HEK293 (cell line): ENCODE data around the gene RNF149.

ENCODE experiments used
- CTCF ChIA-PET: fragments of 350-600 bp; formaldehyde crosslinking; extraction: SDS; loops from one replicate; lab custom pipeline; 2021; ENCODE audit warnings: antibody characterized with exemption; lab: Yijun Ruan, JAX
- POLR2A ChIA-PET: fragments of 300-600 bp; formaldehyde crosslinking; extraction: SDS; loops from one replicate; lab custom pipeline; 2020; ENCODE audit warnings: antibody characterized with exemption, inconsistent platforms; lab: Yijun Ruan, JAX
- H3K27ac ChIP-seq: fragments of 200-500 bp; sonication (Bioruptor generic); 2 replicates; pipeline ENCODE4 v1.5.1; 2014; ENCODE audit warnings: low read depth, low read length, control low read depth, inconsistent platforms; ENCODE audit errors: extremely low read depth
- H3K36me3 ChIP-seq, 2 experiments: fragments of 200-500 bp in 1 of 2; sonication (Bioruptor generic) in 1 of 2; 1 replicate in 1 of 2; 2 replicates in 1 of 2; pipeline ENCODE4 v1.5.1; 2014 to 2017; ENCODE audit warnings: inconsistent platforms in 2 of 2, low read length in 2 of 2; ENCODE audit not compliant: control insufficient read depth in 2 of 2, insufficient read depth in 1 of 2
- H3K4me1 ChIP-seq: fragments of 200-500 bp; sonication (Bioruptor generic); 2 replicates; pipeline ENCODE4 v1.5.1; 2014; ENCODE audit warnings: mild to moderate bottlenecking, low read length, inconsistent platforms; ENCODE audit not compliant: control insufficient read depth, insufficient read depth
- H3K4me3 ChIP-seq: 2 replicates; pipeline ENCODE4 v1.5.1; 2011; ENCODE audit warnings: low read depth, mild to moderate bottlenecking, control low read depth, low read length, moderate library complexity
- H3K9me3 ChIP-seq: fragments of 200-500 bp; sonication (Bioruptor generic); 2 replicates; pipeline ENCODE4 v1.5.1; 2014; ENCODE audit warnings: low read depth, low read length, inconsistent platforms; ENCODE audit not compliant: control insufficient read depth, insufficient read depth
- EGR2 ChIP-seq: fragments of 450-650 bp; formaldehyde crosslinking; IDR thresholded peaks from 2 replicates; pipeline ENCODE4 v1.5.1; 2016; ENCODE audit warnings: low read depth, missing biosample characterization, missing genetic modification characterization
- GLIS1 ChIP-seq: fragments of 450-650 bp; formaldehyde crosslinking; IDR thresholded peaks from 2 replicates; pipeline ENCODE4 v1.5.1; 2016; ENCODE audit warnings: missing biosample characterization, missing genetic modification characterization
- MYNN ChIP-seq: fragments of 450-650 bp; formaldehyde crosslinking; IDR thresholded peaks from 2 replicates; pipeline ENCODE4 v1.5.1; 2016; ENCODE audit warnings: missing biosample characterization, missing genetic modification characterization, borderline replicate concordance
- PRDM1 ChIP-seq: fragments of 450-650 bp; formaldehyde crosslinking; IDR thresholded peaks from 2 replicates; pipeline ENCODE4; 2016; ENCODE audit warnings: missing biosample characterization, missing genetic modification characterization
- TCF7L2 ChIP-seq: IDR thresholded peaks from 2 replicates; pipeline ENCODE4 v1.6.1; 2011; ENCODE audit warnings: low read depth, mild to moderate bottlenecking, inconsistent platforms, low read length, moderate library complexity, borderline replicate concordance
- ZFP37 ChIP-seq: fragments of 450-650 bp; formaldehyde crosslinking; IDR thresholded peaks from 2 replicates; pipeline ENCODE4 v1.5.1; 2016; ENCODE audit warnings: missing biosample characterization, missing genetic modification characterization
- ZNF19 ChIP-seq: fragments of 450-650 bp; formaldehyde crosslinking; IDR thresholded peaks from 2 replicates; pipeline ENCODE4; 2016; ENCODE audit warnings: missing biosample characterization, missing genetic modification characterization, low read depth
- ZNF211 ChIP-seq: fragments of 450-650 bp; formaldehyde crosslinking; IDR thresholded peaks from 2 replicates; pipeline ENCODE4 v1.5.1; 2016; ENCODE audit warnings: low read depth, missing biosample characterization, missing genetic modification characterization
- ZNF274 ChIP-seq, 2 experiments: fragments of 200-500 bp in 1 of 2; fragments of 450-650 bp in 1 of 2; sonication (Bioruptor generic) in 1 of 2; formaldehyde crosslinking in 1 of 2; IDR thresholded peaks; 2 replicates each; pipeline versions ENCODE4 v1.5.1 to v1.6.1; 2014 to 2016; ENCODE audit warnings: borderline replicate concordance in 1 of 2, inconsistent platforms in 1 of 2, low read length in 1 of 2, missing biosample characterization in 1 of 2, missing genetic modification characterization in 1 of 2
- ZNF48 ChIP-seq: fragments of 450-650 bp; formaldehyde crosslinking; IDR thresholded peaks from 2 replicates; pipeline ENCODE4 v1.5.1; 2016; ENCODE audit warnings: missing biosample characterization, missing genetic modification characterization
- ZNF544 ChIP-seq: fragments of 450-650 bp; formaldehyde crosslinking; IDR thresholded peaks from 2 replicates; pipeline ENCODE4 v1.5.0; 2017; ENCODE audit warnings: missing biosample characterization, missing genetic modification characterization
- ZNF658 ChIP-seq: fragments of 450-650 bp; formaldehyde crosslinking; IDR thresholded peaks from 2 replicates; pipeline ENCODE4; 2016; ENCODE audit warnings: missing biosample characterization, missing genetic modification characterization
- ZNF664 ChIP-seq: fragments of 450-650 bp; formaldehyde crosslinking; IDR thresholded peaks from 2 replicates; pipeline ENCODE4 v1.5.1; 2016; ENCODE audit warnings: missing biosample characterization, missing genetic modification characterization
- ZNF792 ChIP-seq: fragments of 450-650 bp; formaldehyde crosslinking; IDR thresholded peaks from 2 replicates; pipeline ENCODE4 v1.5.1; 2016; ENCODE audit warnings: missing biosample characterization, missing genetic modification characterization
- TF ChIP-seq, protein P1 (sequence below): fragments of 450-650 bp; formaldehyde crosslinking; IDR thresholded peaks from 2 replicates; pipeline ENCODE4 v1.5.1; 2016; ENCODE audit warnings: missing biosample characterization, missing genetic modification characterization
- TF ChIP-seq, protein P2 (sequence below): fragments of 450-650 bp; formaldehyde crosslinking; IDR thresholded peaks from 2 replicates; pipeline ENCODE4 v1.5.1; 2016; ENCODE audit warnings: missing biosample characterization, missing genetic modification characterization
- TF ChIP-seq, protein P3 (sequence below): fragments of 450-650 bp; formaldehyde crosslinking; IDR thresholded peaks from 2 replicates; pipeline ENCODE4 v1.5.1; 2016; ENCODE audit warnings: missing biosample characterization, missing genetic modification characterization, low read depth
- TF ChIP-seq, protein P4 (sequence below): fragments of 450-650 bp; formaldehyde crosslinking; IDR thresholded peaks from 2 replicates; pipeline ENCODE4 v1.5.1; 2016; ENCODE audit warnings: missing biosample characterization, missing genetic modification characterization, borderline replicate concordance
- TF ChIP-seq, protein P5 (sequence below): fragments of 450-650 bp; formaldehyde crosslinking; IDR thresholded peaks from 2 replicates; pipeline ENCODE4 v1.5.1; 2016; ENCODE audit warnings: missing biosample characterization, missing genetic modification characterization

Gene RNF149

DNA sequence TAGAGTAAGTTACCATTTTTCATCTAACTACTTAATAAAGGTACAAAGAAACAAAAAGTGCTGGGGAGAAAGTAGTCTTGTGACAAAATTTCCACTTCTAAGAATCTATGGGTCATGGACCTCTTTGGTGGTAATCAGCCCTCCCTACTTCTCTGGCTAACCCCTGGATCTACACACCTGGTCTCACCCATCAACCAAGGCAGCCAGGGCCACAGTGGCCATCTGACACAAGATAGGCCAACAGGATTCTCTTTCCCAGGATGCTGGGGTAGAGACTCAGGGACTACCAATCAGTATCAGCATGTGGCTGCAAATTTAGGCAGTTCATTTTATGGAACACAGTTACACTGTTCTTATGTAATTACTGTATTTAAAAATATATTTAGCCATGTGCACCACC, 17.8 kb downstream of the RNF149 start:
- ChIA-PET CTCF (no interaction called here), POLR2A (interaction anchor here (0.7 kb wide), 1 partner anchor 10 kb away, joined by 3 read pairs; no protein-coding TSS in a partner anchor)
- TF ChIP-seq, protein P1, sequence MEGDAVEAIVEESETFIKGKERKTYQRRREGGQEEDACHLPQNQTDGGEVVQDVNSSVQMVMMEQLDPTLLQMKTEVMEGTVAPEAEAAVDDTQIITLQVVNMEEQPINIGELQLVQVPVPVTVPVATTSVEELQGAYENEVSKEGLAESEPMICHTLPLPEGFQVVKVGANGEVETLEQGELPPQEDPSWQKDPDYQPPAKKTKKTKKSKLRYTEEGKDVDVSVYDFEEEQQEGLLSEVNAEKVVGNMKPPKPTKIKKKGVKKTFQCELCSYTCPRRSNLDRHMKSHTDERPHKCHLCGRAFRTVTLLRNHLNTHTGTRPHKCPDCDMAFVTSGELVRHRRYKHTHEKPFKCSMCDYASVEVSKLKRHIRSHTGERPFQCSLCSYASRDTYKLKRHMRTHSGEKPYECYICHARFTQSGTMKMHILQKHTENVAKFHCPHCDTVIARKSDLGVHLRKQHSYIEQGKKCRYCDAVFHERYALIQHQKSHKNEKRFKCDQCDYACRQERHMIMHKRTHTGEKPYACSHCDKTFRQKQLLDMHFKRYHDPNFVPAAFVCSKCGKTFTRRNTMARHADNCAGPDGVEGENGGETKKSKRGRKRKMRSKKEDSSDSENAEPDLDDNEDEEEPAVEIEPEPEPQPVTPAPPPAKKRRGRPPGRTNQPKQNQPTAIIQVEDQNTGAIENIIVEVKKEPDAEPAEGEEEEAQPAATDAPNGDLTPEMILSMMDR (tag by site-specific recombination), result no peak
- TF ChIP-seq ZNF544 (tag by site-specific recombination), result no peak
- no peak for TF ChIP-seq MYNN
- TF ChIP-seq, protein P2, sequence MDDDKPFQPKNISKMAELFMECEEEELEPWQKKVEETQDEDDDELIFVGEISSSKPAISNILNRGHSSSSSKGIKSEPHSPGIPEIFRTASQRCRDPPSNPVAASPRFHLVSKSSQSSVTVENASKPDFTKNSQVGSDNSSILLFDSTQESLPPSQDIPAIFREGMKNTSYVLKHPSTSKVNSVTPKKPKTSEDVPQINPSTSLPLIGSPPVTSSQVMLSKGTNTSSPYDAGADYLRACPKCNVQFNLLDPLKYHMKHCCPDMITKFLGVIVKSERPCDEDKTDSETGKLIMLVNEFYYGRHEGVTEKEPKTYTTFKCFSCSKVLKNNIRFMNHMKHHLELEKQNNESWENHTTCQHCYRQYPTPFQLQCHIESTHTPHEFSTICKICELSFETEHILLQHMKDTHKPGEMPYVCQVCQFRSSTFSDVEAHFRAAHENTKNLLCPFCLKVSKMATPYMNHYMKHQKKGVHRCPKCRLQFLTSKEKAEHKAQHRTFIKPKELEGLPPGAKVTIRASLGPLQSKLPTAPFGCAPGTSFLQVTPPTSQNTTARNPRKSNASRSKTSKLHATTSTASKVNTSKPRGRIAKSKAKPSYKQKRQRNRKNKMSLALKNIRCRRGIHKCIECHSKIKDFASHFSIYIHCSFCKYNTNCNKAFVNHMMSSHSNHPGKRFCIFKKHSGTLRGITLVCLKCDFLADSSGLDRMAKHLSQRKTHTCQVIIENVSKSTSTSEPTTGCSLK, result no peak
- Histone ChIP-seq H3K27ac (no peak overlapping the region), H3K4me3 (no peak overlapping the region), H3K4me1 (no peaks in the 10 kb centered on the region), H3K36me3 (peaks cover 34 to 62% of the 10 kb centered on the region in 2 experiments; a peak in 2 of 3 replicates), H3K9me3 (no peaks in the 10 kb centered on the region)

DNA sequence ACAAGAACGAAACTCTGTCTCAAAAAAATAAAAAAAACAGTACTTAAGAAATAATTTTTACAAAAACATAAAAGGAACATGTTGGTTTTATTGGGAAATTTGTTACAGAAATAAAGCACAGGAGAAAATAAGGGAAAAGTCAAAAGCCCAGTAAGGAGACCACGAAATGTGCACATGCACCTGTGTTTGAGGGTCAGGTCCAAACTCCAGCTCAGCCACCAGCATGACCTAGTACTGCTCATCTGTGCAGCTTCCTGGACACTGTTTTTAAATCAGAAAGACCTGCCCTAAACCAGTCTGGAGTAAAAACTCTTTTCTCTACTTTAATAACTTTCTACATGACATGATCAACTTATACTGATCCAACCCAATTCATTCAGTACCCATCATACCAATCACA, 21.2 kb downstream of the RNF149 start:
- POLR2A ChIA-PET, result no interaction called here
- CTCF ChIA-PET, result no interaction called here
- H3K36me3 ChIP-seq, result peaks cover 45 to 75% of the 10 kb centered on the region in 2 experiments; a peak in 2 of 3 replicates
- TF ChIP-seq ZNF658 (tag by site-specific recombination) (no peak), ZNF19 (tag by site-specific recombination) (no peak), ZNF211 (tag by site-specific recombination) (no peak), TCF7L2 (no peak), ZNF792 (tag by site-specific recombination) (no peak), EGR2 (tag by site-specific recombination) (no peak)
- TF ChIP-seq, protein P3, sequence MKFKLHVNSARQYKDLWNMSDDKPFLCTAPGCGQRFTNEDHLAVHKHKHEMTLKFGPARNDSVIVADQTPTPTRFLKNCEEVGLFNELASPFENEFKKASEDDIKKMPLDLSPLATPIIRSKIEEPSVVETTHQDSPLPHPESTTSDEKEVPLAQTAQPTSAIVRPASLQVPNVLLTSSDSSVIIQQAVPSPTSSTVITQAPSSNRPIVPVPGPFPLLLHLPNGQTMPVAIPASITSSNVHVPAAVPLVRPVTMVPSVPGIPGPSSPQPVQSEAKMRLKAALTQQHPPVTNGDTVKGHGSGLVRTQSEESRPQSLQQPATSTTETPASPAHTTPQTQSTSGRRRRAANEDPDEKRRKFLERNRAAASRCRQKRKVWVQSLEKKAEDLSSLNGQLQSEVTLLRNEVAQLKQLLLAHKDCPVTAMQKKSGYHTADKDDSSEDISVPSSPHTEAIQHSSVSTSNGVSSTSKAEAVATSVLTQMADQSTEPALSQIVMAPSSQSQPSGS, result no peak
- TF ChIP-seq, all 188 proteins: peak for 0
- Histone ChIP-seq H3K4me1 (no peaks in the 10 kb centered on the region), H3K4me3 (no peak overlapping the region), H3K27ac (no peak overlapping the region), H3K9me3 (no peaks in the 10 kb centered on the region)

DNA sequence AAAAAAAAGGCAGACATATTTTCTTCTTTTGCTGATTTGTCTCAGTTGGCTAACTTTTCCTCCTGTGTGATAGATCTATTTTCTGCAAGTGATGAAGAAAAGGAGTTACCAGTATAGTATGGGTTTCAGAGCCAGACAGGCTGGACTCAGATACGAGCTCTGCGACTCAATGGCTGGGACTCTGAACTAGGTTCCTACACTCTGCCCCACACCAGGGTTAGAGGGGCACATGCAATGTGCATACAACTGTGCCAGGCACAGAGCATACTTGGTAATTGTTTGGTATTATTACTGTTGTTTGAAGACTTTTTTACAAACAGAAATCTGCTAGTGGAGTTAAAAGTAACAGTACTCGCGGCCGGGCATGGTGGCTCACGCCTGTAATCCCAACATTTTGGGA, 21.8 kb downstream of the RNF149 start:
- peaks cover 47 to 77% of the 10 kb centered on the region in 2 experiments for H3K36me3 ChIP-seq
- H3K27ac ChIP-seq, result no peak overlapping the region
- H3K4me1 ChIP-seq, result no peaks in the 10 kb centered on the region
- H3K9me3 ChIP-seq, result no peaks in the 10 kb centered on the region
- POLR2A ChIA-PET, result no interaction called here
- CTCF ChIA-PET, result no interaction called here
- H3K4me3 ChIP-seq, result no peak overlapping the region
- TF ChIP-seq ZFP37 (tag by site-specific recombination) (no peak), ZNF274 (IDR thresholded peaks at IDR 0.05; ENCODE audit: low read length) (no peak), ZNF274 (tag by site-specific recombination; IDR thresholded peaks at IDR 0.05; ENCODE audit: borderline replicate concordance) (no peak), GLIS1 (tag by site-specific recombination) (no peak), PRDM1 (tag by site-specific recombination) (no peak), ZNF48 (tag by site-specific recombination) (no peak), ZNF664 (tag by site-specific recombination) (no peak)
- TF ChIP-seq, protein P4, sequence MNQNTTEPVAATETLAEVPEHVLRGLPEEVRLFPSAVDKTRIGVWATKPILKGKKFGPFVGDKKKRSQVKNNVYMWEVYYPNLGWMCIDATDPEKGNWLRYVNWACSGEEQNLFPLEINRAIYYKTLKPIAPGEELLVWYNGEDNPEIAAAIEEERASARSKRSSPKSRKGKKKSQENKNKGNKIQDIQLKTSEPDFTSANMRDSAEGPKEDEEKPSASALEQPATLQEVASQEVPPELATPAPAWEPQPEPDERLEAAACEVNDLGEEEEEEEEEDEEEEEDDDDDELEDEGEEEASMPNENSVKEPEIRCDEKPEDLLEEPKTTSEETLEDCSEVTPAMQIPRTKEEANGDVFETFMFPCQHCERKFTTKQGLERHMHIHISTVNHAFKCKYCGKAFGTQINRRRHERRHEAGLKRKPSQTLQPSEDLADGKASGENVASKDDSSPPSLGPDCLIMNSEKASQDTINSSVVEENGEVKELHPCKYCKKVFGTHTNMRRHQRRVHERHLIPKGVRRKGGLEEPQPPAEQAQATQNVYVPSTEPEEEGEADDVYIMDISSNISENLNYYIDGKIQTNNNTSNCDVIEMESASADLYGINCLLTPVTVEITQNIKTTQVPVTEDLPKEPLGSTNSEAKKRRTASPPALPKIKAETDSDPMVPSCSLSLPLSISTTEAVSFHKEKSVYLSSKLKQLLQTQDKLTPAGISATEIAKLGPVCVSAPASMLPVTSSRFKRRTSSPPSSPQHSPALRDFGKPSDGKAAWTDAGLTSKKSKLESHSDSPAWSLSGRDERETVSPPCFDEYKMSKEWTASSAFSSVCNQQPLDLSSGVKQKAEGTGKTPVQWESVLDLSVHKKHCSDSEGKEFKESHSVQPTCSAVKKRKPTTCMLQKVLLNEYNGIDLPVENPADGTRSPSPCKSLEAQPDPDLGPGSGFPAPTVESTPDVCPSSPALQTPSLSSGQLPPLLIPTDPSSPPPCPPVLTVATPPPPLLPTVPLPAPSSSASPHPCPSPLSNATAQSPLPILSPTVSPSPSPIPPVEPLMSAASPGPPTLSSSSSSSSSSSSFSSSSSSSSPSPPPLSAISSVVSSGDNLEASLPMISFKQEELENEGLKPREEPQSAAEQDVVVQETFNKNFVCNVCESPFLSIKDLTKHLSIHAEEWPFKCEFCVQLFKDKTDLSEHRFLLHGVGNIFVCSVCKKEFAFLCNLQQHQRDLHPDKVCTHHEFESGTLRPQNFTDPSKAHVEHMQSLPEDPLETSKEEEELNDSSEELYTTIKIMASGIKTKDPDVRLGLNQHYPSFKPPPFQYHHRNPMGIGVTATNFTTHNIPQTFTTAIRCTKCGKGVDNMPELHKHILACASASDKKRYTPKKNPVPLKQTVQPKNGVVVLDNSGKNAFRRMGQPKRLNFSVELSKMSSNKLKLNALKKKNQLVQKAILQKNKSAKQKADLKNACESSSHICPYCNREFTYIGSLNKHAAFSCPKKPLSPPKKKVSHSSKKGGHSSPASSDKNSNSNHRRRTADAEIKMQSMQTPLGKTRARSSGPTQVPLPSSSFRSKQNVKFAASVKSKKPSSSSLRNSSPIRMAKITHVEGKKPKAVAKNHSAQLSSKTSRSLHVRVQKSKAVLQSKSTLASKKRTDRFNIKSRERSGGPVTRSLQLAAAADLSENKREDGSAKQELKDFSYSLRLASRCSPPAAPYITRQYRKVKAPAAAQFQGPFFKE, result no peak
- TF ChIP-seq, protein P5, sequence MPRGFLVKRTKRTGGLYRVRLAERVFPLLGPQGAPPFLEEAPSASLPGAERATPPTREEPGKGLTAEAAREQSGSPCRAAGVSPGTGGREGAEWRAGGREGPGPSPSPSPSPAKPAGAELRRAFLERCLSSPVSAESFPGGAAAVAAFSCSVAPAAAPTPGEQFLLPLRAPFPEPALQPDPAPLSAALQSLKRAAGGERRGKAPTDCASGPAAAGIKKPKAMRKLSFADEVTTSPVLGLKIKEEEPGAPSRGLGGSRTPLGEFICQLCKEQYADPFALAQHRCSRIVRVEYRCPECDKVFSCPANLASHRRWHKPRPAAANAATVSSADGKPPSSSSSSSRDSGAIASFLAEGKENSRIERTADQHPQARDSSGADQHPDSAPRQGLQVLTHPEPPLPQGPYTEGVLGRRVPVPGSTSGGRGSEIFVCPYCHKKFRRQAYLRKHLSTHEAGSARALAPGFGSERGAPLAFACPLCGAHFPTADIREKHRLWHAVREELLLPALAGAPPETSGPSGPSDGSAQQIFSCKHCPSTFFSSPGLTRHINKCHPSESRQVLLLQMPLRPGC (tag by site-specific recombination), result no peak
